ENCODE results near the gene GPR35. TPM values are rescaled to one million over a fixed set of nuclear protein-coding genes. Genes with fewer than 3 reads are reported as not detected.

Gene GPR35
- total RNA-seq, 1 donor from 2014 or later, result 0.34 TPM

DNA sequence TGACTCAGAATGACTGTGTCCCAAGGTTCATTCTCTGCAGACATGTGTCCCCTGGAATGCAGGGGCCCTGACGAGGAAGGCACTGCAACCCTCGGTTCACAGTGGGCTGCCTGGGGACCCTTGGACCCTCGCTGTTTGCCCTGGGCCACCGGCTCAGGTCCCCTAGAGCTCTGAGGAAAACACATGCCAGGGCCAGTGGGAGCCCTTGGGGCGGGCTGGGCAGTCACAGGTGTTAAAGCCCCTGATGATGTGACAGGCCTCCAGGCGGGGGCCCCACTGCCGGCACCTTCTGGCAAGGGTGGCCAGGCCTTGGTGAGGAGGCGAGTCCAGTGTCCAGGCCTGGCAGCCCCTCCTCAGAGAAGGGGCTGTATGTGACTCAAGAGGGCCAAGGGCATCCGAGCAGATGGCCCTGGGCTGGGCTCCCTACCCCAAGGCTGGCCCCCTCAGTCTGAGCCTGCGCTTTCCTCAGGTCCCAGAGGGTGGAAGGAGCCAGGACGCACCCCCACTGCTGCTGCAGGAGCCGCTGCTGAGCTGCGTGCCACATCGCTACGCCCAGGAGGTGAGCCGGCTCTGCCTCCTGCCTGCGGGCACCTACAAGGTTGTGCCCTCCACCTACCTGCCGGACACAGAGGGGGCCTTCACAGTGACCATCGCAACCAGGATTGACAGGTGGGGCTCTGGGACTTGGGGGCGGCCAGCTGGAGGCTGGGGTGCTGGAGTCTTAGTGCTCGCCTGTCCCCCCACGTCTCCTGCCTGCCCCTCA is 27.7 kb upstream of the GPR35 start:
- Histone ChIP-seq H3K4me3 (no peak overlapping the region), H3K4me2 (no peak overlapping the region), H3K79me2 (ENCODE audit: low read depth) (no peaks in the 10 kb centered on the region), H4K20me1 (ENCODE audit: low read depth) (peaks cover 11% of the 10 kb centered on the region), H3F3A (ENCODE audit: low read depth) (no peaks in the 10 kb centered on the region), H3K27ac (no peak overlapping the region), H3K9me3 (ENCODE audit: low read depth) (no peaks in the 10 kb centered on the region), H3K4me1 (no peaks in the 10 kb centered on the region), H2AFZ (replicated peaks) (no peak overlapping the region), H3K9ac (no peak overlapping the region), H3K27me3 (no peaks in the 10 kb centered on the region), H3K36me3 (no peaks in the 10 kb centered on the region)
- no peak overlapping the region for H3K4me3 Mint-ChIP-seq
- H3K27ac Mint-ChIP-seq, result no peak overlapping the region
- H3K4me1 Mint-ChIP-seq, result no peaks in the 10 kb centered on the region
- H3K9me3 Mint-ChIP-seq, result no peaks in the 10 kb centered on the region
- DNase-seq (ENCODE audit: low spot score), result no peak
- TF ChIP-seq EZH2phosphoT487 (IDR thresholded peaks at IDR 0.05) (no peak), EZH2 (IDR thresholded peaks at IDR 0.05) (no peak)
- TF ChIP-seq, protein P1, sequence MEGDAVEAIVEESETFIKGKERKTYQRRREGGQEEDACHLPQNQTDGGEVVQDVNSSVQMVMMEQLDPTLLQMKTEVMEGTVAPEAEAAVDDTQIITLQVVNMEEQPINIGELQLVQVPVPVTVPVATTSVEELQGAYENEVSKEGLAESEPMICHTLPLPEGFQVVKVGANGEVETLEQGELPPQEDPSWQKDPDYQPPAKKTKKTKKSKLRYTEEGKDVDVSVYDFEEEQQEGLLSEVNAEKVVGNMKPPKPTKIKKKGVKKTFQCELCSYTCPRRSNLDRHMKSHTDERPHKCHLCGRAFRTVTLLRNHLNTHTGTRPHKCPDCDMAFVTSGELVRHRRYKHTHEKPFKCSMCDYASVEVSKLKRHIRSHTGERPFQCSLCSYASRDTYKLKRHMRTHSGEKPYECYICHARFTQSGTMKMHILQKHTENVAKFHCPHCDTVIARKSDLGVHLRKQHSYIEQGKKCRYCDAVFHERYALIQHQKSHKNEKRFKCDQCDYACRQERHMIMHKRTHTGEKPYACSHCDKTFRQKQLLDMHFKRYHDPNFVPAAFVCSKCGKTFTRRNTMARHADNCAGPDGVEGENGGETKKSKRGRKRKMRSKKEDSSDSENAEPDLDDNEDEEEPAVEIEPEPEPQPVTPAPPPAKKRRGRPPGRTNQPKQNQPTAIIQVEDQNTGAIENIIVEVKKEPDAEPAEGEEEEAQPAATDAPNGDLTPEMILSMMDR (IDR thresholded peaks at IDR 0.05), result no peak
- H3K27me3 Mint-ChIP-seq (ENCODE audit: insufficient read depth, low read depth), result no peaks in the 10 kb centered on the region
- H3K36me3 Mint-ChIP-seq, result peaks cover 3% of the 10 kb centered on the region

DNA sequence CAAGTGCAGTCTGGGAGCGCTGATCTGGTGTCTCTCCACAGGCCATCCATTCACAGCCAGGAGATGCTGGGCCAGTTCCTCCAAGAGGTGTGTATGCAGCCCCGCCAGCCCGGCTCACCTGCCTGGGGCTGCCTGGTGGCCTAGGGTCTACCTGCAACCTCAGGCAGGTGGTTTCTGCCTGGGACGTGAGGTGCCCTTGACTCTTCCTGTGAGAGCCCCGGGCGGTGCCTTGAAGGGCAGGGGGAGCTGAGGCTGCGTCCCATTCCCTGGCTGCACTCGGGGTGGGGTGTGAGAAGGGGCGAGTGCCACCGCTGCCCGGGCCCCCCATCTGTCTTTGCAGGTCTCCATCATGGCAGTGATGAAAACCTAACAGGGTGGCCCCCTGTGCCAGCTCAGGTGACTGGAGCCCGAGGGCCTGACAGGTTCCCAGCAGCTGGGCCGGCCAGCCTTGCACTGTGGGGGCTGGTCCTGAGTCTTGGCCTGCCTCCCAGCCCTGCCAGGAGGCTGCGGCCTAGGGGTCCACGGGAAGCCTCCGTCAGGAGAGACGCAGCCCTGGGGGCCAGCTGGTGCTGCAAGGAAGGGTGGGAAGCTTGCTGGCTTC is 26.9 kb upstream of the GPR35 start:
- no peaks in the 10 kb centered on the region for H3K27me3 Mint-ChIP-seq (ENCODE audit: insufficient read depth, low read depth)
- no peaks in the 10 kb centered on the region for H3K36me3 ChIP-seq
- H3K9ac ChIP-seq, result no peak overlapping the region
- no peaks in the 10 kb centered on the region for H3F3A ChIP-seq (ENCODE audit: low read depth)
- no peaks in the 10 kb centered on the region for H3K9me3 ChIP-seq (ENCODE audit: low read depth)
- H3K4me3 ChIP-seq, result no peak overlapping the region
- no peak overlapping the region for H3K27ac ChIP-seq
- H3K4me2 ChIP-seq, result no peak overlapping the region
- H3K4me1 Mint-ChIP-seq, result no peaks in the 10 kb centered on the region
- peaks cover 8% of the 10 kb centered on the region for H4K20me1 ChIP-seq (ENCODE audit: low read depth)
- no peaks in the 10 kb centered on the region for H3K9me3 Mint-ChIP-seq
- H2AFZ ChIP-seq (replicated peaks), result no peak overlapping the region
- H3K4me3 Mint-ChIP-seq, result no peak overlapping the region
- TF ChIP-seq, protein P1 (IDR thresholded peaks at IDR 0.05), result no peak
- TF ChIP-seq EZH2 (IDR thresholded peaks at IDR 0.05) (no peak), EZH2phosphoT487 (IDR thresholded peaks at IDR 0.05) (no peak)
- no peak overlapping the region for H3K27ac Mint-ChIP-seq
- H3K4me1 ChIP-seq, result no peaks in the 10 kb centered on the region
- DNase-seq (ENCODE audit: low spot score), result no peak
- peaks cover 3% of the 10 kb centered on the region for H3K36me3 Mint-ChIP-seq
- no peaks in the 10 kb centered on the region for H3K79me2 ChIP-seq (ENCODE audit: low read depth)
- no peaks in the 10 kb centered on the region for H3K27me3 ChIP-seq

DNA sequence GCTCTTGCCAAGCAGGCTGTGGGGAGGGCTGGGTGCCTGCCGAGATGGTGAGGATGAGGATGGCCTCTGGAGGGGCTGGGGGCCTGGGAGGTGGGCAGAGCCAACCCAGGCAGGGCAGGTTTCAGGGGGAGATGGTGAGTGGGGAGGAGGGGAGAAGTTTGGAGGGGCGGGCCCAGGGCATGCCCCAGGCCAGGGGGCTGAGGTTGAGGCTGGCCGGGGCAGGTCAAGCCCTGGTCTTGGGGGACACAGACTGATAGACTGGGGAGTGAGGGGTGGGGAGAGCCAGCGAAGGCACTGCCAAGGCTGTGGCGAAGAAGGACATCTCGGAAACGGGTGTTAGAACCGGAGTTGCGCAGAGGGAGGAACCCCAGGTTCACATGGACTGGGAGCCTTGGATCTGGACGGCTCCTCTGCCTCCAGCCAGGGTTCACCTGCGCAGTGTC is 26.1 kb upstream of the GPR35 start:
- H3K4me3 Mint-ChIP-seq, result no peak overlapping the region
- H3K4me1 Mint-ChIP-seq, result no peaks in the 10 kb centered on the region
- Histone ChIP-seq H4K20me1 (ENCODE audit: low read depth) (peaks cover 5% of the 10 kb centered on the region), H3K79me2 (ENCODE audit: low read depth) (no peaks in the 10 kb centered on the region), H3K4me1 (no peaks in the 10 kb centered on the region), H3K36me3 (no peaks in the 10 kb centered on the region), H2AFZ (replicated peaks) (no peak overlapping the region), H3K4me2 (no peak overlapping the region), H3F3A (ENCODE audit: low read depth) (no peaks in the 10 kb centered on the region), H3K9ac (no peak overlapping the region), H3K27ac (no peak overlapping the region), H3K27me3 (no peaks in the 10 kb centered on the region), H3K4me3 (no peak overlapping the region), H3K9me3 (ENCODE audit: low read depth) (no peaks in the 10 kb centered on the region)
- peaks cover 3% of the 10 kb centered on the region for H3K36me3 Mint-ChIP-seq
- no peak overlapping the region for H3K27ac Mint-ChIP-seq
- no peaks in the 10 kb centered on the region for H3K9me3 Mint-ChIP-seq
- H3K27me3 Mint-ChIP-seq (ENCODE audit: insufficient read depth, low read depth), result no peaks in the 10 kb centered on the region
- TF ChIP-seq EZH2phosphoT487 (IDR thresholded peaks at IDR 0.05) (no peak), EZH2 (IDR thresholded peaks at IDR 0.05) (no peak)
- TF ChIP-seq, protein P1 (IDR thresholded peaks at IDR 0.05), result no peak
- no peak for DNase-seq (ENCODE audit: low spot score)
